Keratinocyte (primary cell): ENCODE measurements around the gene BRIP1. TPM values are rescaled to one million over a fixed set of nuclear protein-coding genes. Genes with fewer than 3 reads are reported as not detected.

ENCODE experiments used
- DNase-seq: peaks from one replicate; pipeline ENCODE4 v3.0.0-alpha.2; 2011; ENCODE audit warnings: low read depth, missing footprints, low spot score
- FAIRE-seq: peaks from 2 replicates; lab custom pipeline; 2011; peaks lifted over from hg19 to GRCh38; lab: Jason Lieb, UNC
- H2AFZ ChIP-seq: 2 replicates; pipeline ENCODE4 v1.6.0; 2012; ENCODE audit warnings: low read length, control low read depth, inconsistent platforms; ENCODE audit not compliant: control insufficient read depth
- H3K27ac ChIP-seq: 2 replicates; pipeline ENCODE4 v1.5.1; 2011; ENCODE audit warnings: low read length; ENCODE audit not compliant: control insufficient read depth, insufficient read depth
- H3K27me3 ChIP-seq: 3 replicates; pipeline ENCODE4 v1.6.0; 2011; ENCODE audit warnings: low read length; ENCODE audit not compliant: control insufficient read depth, insufficient read depth; ENCODE audit errors: extremely low read depth
- H3K36me3 ChIP-seq, 2 experiments: 2 replicates in 1 of 2; 3 replicates in 1 of 2; pipeline ENCODE4 v1.5.1; 2011; ENCODE audit warnings: low read length in 2 of 2, mild to moderate bottlenecking in 1 of 2; ENCODE audit not compliant: control insufficient read depth in 2 of 2, insufficient read depth in 2 of 2; ENCODE audit errors: extremely low read depth in 1 of 2
- H3K4me1 ChIP-seq: 3 replicates; pipeline ENCODE4 v1.5.1; 2011; ENCODE audit warnings: low read length; ENCODE audit not compliant: control insufficient read depth, insufficient read depth; ENCODE audit errors: extremely low read depth
- H3K4me2 ChIP-seq: 3 replicates; pipeline ENCODE4 v1.6.0; 2011; ENCODE audit warnings: low read depth, low read length; ENCODE audit not compliant: control insufficient read depth, insufficient read depth; ENCODE audit errors: extremely low read depth
- H3K4me3 ChIP-seq, 3 experiments: fragments of 200-600 bp in 1 of 3; sonication (generic) in 1 of 3; 2 replicates in 2 of 3; 3 replicates in 1 of 3; pipeline ENCODE4 v1.5.1; 2011 to 2016; ENCODE audit warnings: low read length in 3 of 3, mild to moderate bottlenecking in 3 of 3, control low read depth in 2 of 3, inconsistent platforms in 1 of 3, low read depth in 1 of 3, mixed read lengths in 1 of 3, mixed run types in 1 of 3, moderate library complexity in 1 of 3; ENCODE audit not compliant: control insufficient read depth in 2 of 3, insufficient read depth in 2 of 3; ENCODE audit errors: extremely low read depth in 1 of 3
- H3K79me2 ChIP-seq: 2 replicates; pipeline ENCODE4 v1.6.0; 2012; ENCODE audit warnings: low read length; ENCODE audit not compliant: control insufficient read depth, insufficient read depth
- H3K9ac ChIP-seq: 3 replicates; pipeline ENCODE4 v1.6.0; 2011; ENCODE audit warnings: low read length; ENCODE audit not compliant: control insufficient read depth, insufficient read depth; ENCODE audit errors: extremely low read depth
- H3K9me1 ChIP-seq: 3 replicates; pipeline ENCODE4 v1.6.0; 2011; ENCODE audit warnings: low read length; ENCODE audit not compliant: control insufficient read depth, insufficient read depth; ENCODE audit errors: extremely low read depth
- H3K9me3 ChIP-seq: 2 replicates; pipeline ENCODE4 v1.5.1; 2012; ENCODE audit warnings: low read depth, low read length; ENCODE audit not compliant: control insufficient read depth
- H4K20me1 ChIP-seq: 3 replicates; pipeline ENCODE4 v1.6.0; 2011; ENCODE audit warnings: low read length; ENCODE audit not compliant: control insufficient read depth, insufficient read depth; ENCODE audit errors: extremely low read depth
- CTCF ChIP-seq, 3 experiments: IDR thresholded peaks in 1 of 3; conservative IDR thresholded peaks in 1 of 3; optimal IDR thresholded peaks in 1 of 3; 2 replicates in 2 of 3; 3 replicates in 1 of 3; pipeline versions ENCODE3 to v1.5.1; 2011; ENCODE audit warnings: low read length in 3 of 3, mild to moderate bottlenecking in 3 of 3, moderate library complexity in 2 of 3, control low read depth in 1 of 3, inconsistent platforms in 1 of 3; ENCODE audit not compliant: insufficient read depth in 2 of 3; ENCODE audit errors: extremely low read depth in 1 of 3
- EZH2 ChIP-seq: IDR thresholded peaks from one replicate; pipeline ENCODE4 v1.6.1; 2012; ENCODE audit warnings: inconsistent platforms, mild to moderate bottlenecking, low read length, moderate library complexity
- dilution Hi-C: fragments of 300-500 bp; cut with MboI; formaldehyde crosslinking; loops from one replicate; pipeline ENCODE4 v1.7.0; 2020; ENCODE audit warnings: low sequenced_read_pairs; ENCODE audit not compliant: extremely low pct_ligation_motif_present
- polyA plus RNA-seq, 5 experiments: library from polyadenylated mRNA; depleted of rRNA in 3 of 5; stranded (reverse) in 3 of 5; stranded (forward) in 1 of 5; unstranded in 1 of 5; fragments of >200 nt; gene quantifications; 1 replicate in 1 of 5; 2 replicates in 3 of 5; 3 replicates in 1 of 5; pipeline versions ENCODE4 v1.2.1 to v1.2.3, GENCODE V29; 2011 to 2012; ENCODE audit warnings: missing spikeins in 2 of 5, low read depth in 1 of 5, low replicate concordance in 1 of 5

Gene BRIP1
- polyA plus RNA-seq, 1 donor (not counting 4 experiments of a cell fraction or from before 2014, with no cell fraction given) = 4.0 TPM

DNA sequence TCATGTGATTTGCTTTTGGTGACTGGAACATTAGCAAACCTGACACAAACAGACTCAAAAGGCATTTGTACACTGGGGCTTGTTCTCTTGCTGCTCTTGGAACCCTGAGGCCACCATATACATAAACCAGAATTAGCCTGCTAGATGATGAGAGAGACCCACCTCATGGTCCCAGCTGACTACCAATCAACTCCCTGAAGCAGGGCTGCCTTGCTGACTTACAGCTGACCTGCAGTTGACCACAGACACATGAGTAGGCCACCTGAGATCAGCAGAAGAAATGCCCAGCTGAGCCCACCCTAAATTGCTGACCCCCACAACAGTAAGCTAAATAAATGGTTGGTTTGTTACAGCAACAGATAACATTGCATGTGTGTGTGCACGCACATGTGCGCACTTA is 28.7 kb downstream of the BRIP1 start:
- no peaks in the 10 kb centered on the region for H3K36me3 ChIP-seq
- H3K4me2 ChIP-seq = no peak overlapping the region
- no peak overlapping the region for H2AFZ ChIP-seq
- H3K4me3 ChIP-seq = no peak overlapping the region
- H3K27ac ChIP-seq = no peak overlapping the region
- no peak for FAIRE-seq
- H3K4me1 ChIP-seq = peaks cover 7% of the 10 kb centered on the region
- DNase-seq = no peak
- dilution Hi-C loops = no loop called here
- H3K27me3 ChIP-seq = no peaks in the 10 kb centered on the region
- no peaks in the 10 kb centered on the region for H4K20me1 ChIP-seq
- H3K9me1 ChIP-seq = no peaks in the 10 kb centered on the region
- no peaks in the 10 kb centered on the region for H3K9me3 ChIP-seq
- H3K79me2 ChIP-seq = no peaks in the 10 kb centered on the region
- TF ChIP-seq CTCF (optimal IDR thresholded peaks at IDR 0.05 in 1 of 3, IDR thresholded peaks at IDR 0.05 in 1 of 3, conservative IDR thresholded peaks at IDR 0.05 in 1 of 3; ENCODE audit: extremely low read depth in 1 of 3, insufficient read depth in 2 of 3, low read length in 3 of 3) (no peak), EZH2 (no peak)
- no peak overlapping the region for H3K9ac ChIP-seq

- Histone ChIP-seq H4K20me1 (no peaks in the 10 kb centered on the region), H2AFZ (no peak overlapping the region), H3K4me1 (peaks cover 7% of the 10 kb centered on the region), H3K4me3 (no peak overlapping the region), H3K9ac (no peak overlapping the region), H3K27ac (no peak overlapping the region), H3K27me3 (no peaks in the 10 kb centered on the region), H3K79me2 (no peaks in the 10 kb centered on the region), H3K9me1 (no peaks in the 10 kb centered on the region), H3K4me2 (peak overlapping the region; percentile 59), H3K36me3 (no peaks in the 10 kb centered on the region), H3K9me3 (no peaks in the 10 kb centered on the region)
- FAIRE-seq (no peak), DNase-seq (peak; percentile 58)
- TF ChIP-seq EZH2 = no peak
- TF ChIP-seq CTCF (optimal IDR thresholded peaks at IDR 0.05 in 1 of 3, IDR thresholded peaks at IDR 0.05 in 1 of 3, conservative IDR thresholded peaks at IDR 0.05 in 1 of 3; ENCODE audit: extremely low read depth in 1 of 3, insufficient read depth in 2 of 3, low read length in 3 of 3) = no peak
- dilution Hi-C loops = no loop called here
These were observed 29.7 kb downstream of the BRIP1 start for GRCh38 chr17:61833536-61834193.
